Heart right ventricle (tissue), 16 donors: ENCODE data around the gene GOLGA8H. TPM values are rescaled to one million over a fixed set of nuclear protein-coding genes. Genes with fewer than 3 reads are reported as not detected.
A peak's percentile ranks its signal among the peaks of the same experiment; 100 is the strongest.
"Not testable (repeated sequence)": the region's sequence is repeated elsewhere in the genome, so short reads cannot be mapped to it uniquely, and the experiment has no call there.

Experiments used
- ATAC-seq, 8 donors: fragments of 200-7000 bp; cut with Tn5 transposase; one replicate each; pipeline ENCODE4 v1.9.1; 2020; ENCODE audit warnings: mild to moderate bottlenecking in 8 of 8, moderate library complexity in 8 of 8, moderate number of reproducible peaks in 1 of 8
- DNase-seq, 2 donors: peaks; one replicate each; pipeline ENCODE4 v3.0.0-alpha.2; 2020
- H3K27ac ChIP-seq, 10 donors: fragments of 200-600 bp; sonication (generic) in 2 of 10; one replicate each; pipeline versions ENCODE4 v1.5.0 to v1.8.0; 2020 to 2022; ENCODE audit warnings: mild to moderate bottlenecking in 3 of 10
- H3K27me3 ChIP-seq, 7 donors: fragments of 200-600 bp; one replicate each; pipeline ENCODE4 v1.8.0; 2021 to 2022; ENCODE audit warnings: mild to moderate bottlenecking in 2 of 7
- H3K36me3 ChIP-seq, 9 donors: fragments of 200-600 bp; sonication (generic) in 1 of 9; one replicate each; pipeline versions ENCODE4 v1.5.0 to v1.8.0; 2020 to 2022; ENCODE audit warnings: mild to moderate bottlenecking in 2 of 9
- H3K4me1 ChIP-seq, 9 donors: fragments of 200-600 bp; sonication (generic) in 1 of 9; one replicate each; pipeline versions ENCODE4 v1.5.0 to v1.8.0; 2020 to 2022; ENCODE audit warnings: mild to moderate bottlenecking in 4 of 9
- H3K4me3 ChIP-seq, 10 donors: fragments of 200-600 bp; sonication (generic) in 2 of 10; one replicate each; pipeline versions ENCODE4 v1.5.0 to v1.8.0; 2020 to 2022; ENCODE audit warnings: mild to moderate bottlenecking in 7 of 10, moderate library complexity in 2 of 10
- H3K9me3 ChIP-seq, 11 donors: fragments of 200-600 bp in 10 of 11; sonication (generic) in 2 of 11; one replicate each; pipeline versions ENCODE4 v1.5.0 to v1.8.0; 2013 to 2022; ENCODE audit warnings: mild to moderate bottlenecking in 2 of 11, control low read depth in 1 of 11, moderate library complexity in 1 of 11
- CTCF ChIP-seq, 9 donors: fragments of 200-600 bp; sonication (generic) in 2 of 9; IDR thresholded peaks; one replicate each; pipeline versions ENCODE4 v1.5.0 to v1.8.0; 2021 to 2022; ENCODE audit warnings: antibody characterized with exemption in 9 of 9, mild to moderate bottlenecking in 5 of 9, moderate library complexity in 1 of 9
- WGBS, 2 donors: extraction: QIAGEN DNeasy Blood & Tissue Kit; methylation state at CpG; one replicate each; pipeline ENCODE4 v1.1.7; 2013; ENCODE audit warnings: inconsistent platforms in 1 of 2; 5-methylcytosine and 5-hydroxymethylcytosine counted together
- intact Hi-C, 10 donors: fragments of 100-400 bp; cut with DNase I; formaldehyde crosslinking; loops; one replicate each; pipeline versions ENCODE4 v1.11.1 to v1.14.2; 2022
- polyA plus RNA-seq, 2 donors: library from polyadenylated mRNA; stranded (reverse); fragments of 200-250 nt; gene quantifications; one replicate each; pipeline ENCODE4 v1.2.3, GENCODE V29; 2013
- total RNA-seq, 10 donors: library from RNA; stranded (reverse); fragmentation: NEBNext Ultra II Directional in 3 of 10; extraction: Animal tissue kit (Norgen Biotek cat#: 25700) in 3 of 10; gene quantifications; one replicate each; pipeline versions ENCODE4 v1.2.1 to v1.2.4, GENCODE V29; 2021 to 2023
- donor health status: Arrhythmogenic right ventricular cardiomyopathy.
- donor health status: ischemic (EF 13 %, LVEDD 7.1; RV severe dilation, severe dysfunction).
- donor health status: healthy with polysubstance abuse.
- donor health status: DM: no; HTN: yes; CAD: no.
- donor health status: DM: no; HTN: no; CAD: no.
- donor health status: ischemic (EF 25% LVEDD 6.9; RV normal size, moderate dysfunction).
- donor health status: ischemic (EF 25% LVEDD 5.7; RV mildly dilated, moderate dysfunction).
- donor health status: healthy.
- donor health status: DM: yes; HTN: yes; CAD: no.
- donor health status: Ischemic cardiomyopathy.
- donor health status: ischemic (EF 35%, LVEDD 5.7; RV mildly dilated, moderate dysfunction).
- donor health status: nonischemic (EF 11% LVEDD 7.7; RV severe dilation, severe dysfunction).
- donor health status: DM: yes; HTN: yes; CAD: no.
- donor health status: PGD.
- donor health status: ischemic (EF 29% LVEDD 5.4; RV normal size, mild dysfunction).
- donor health status: nonischemic (EF 23%, LVEDD 6.1; RV moderate dilation, normal function).

GOLGA8H gene
- total and polyA plus RNA-seq, 12 donors = 0.14 to 1.8 (median 0.60) TPM; not detected in 2

DNA sequence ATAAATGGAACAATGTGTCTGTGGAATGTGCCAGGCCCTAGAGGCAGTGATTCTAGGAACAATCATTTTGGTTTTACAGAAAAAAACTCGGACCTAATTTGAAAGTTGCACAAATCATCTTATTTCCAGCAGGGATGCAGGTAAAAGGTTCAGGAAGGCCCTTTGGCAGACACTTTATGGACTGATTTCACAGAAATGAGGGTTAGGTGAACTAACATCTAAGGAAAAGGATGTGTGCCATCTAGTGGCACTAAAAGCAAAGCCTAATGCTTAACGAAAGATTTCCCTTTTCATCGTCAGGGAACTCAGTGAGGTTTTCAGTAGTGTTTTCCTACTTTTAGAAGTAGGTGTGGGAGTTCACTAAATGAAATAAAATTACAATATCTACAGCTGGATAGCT lies 17.5 kb downstream of the GOLGA8H start:
- peak in 3 of 9 donors; percentile 24 to 42 (median 32) for TF ChIP-seq CTCF (IDR thresholded peaks at IDR 0.05)
- intact Hi-C loops = not testable (repeated sequence)

DNA sequence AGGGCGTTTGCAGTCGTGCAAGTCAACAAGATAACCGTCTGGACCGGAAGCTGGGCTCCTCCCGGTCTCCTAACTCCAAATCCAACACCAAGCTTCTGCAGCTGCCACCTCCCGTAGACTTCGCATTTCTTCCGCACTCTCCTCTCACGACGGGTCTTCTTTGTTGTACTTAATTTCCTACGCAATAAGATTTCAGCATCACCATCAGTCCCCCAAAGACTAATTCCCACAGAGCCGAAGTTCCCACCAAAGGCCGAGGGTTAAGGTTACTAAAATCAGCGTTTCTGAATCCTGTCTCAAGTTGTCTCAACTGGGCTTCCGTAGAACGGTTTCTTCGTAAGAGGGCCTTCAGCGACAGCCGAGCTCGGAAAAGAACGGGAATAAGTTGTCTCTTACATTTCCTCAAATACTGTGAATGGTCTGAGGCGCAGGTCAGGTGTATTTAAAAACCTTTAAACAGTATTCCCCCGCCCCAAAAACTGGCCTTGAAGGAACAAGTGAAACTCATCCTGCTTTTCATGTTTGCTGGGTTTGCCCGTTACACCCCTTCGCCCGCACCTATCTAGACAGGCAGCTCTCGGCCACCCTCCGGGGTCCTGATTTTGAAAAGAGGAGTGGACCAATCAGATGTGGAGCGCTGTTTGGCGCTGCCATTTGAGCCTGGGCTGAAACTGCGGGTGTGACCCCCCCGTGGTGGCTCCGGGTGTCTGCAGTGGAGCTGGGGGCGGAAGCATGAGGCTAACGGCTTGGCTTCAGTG lies 21.8 kb downstream of the GOLGA8H start, which contains the start of gene ARHGAP11B:
TSS of gene ARHGAP11B (plus strand) at position 693 of the 758 bp plus-strand sequence.
- Histone ChIP-seq H3K4me3 (peak within 1 kb of the TSS; percentile 33 to 71 (median 64)), H3K4me1 (peaks cover 0 to 12% (median 0%) of the 10 kb centered on the region in 9 donors), H3K27ac (peak within 1 kb of the TSS; percentile 86 to 94 (median 90))
- WGBS, 2 donors = 0 to 1% methylated on average over 35 of the region's 35 CpGs
- ATAC-seq (peak; percentile 96 to 99 (median 98)), DNase-seq (peak; percentile 89 to 95)
- intact Hi-C loops, H3K9me3 ChIP-seq, H3K36me3 ChIP-seq, H3K27me3 ChIP-seq: not testable (repeated sequence)

More for the DNA sequence above, 17.5 kb downstream of the GOLGA8H start:
- not testable (repeated sequence) for DNase-seq, H3K9me3 ChIP-seq, H3K27me3 ChIP-seq, H3K4me3 ChIP-seq, H3K27ac ChIP-seq, H3K36me3 ChIP-seq, H3K4me1 ChIP-seq, ATAC-seq
- 0 to 16% methylated on average over 1 to 2 of the region's 3 CpGs for WGBS, 2 donors

GRCh38 chr15:30626194-30626565 lies 22.4 kb downstream of the GOLGA8H start:
- H3K9me3 ChIP-seq, intact Hi-C loops, DNase-seq, H3K36me3 ChIP-seq, H3K27me3 ChIP-seq: not testable (repeated sequence)
- Histone ChIP-seq H3K4me3 (peak overlapping the region; percentile 33 to 71 (median 64)), H3K27ac (peak overlapping the region in 7 of 10 donors; percentile 87 to 94 (median 91)), H3K4me1 (peaks cover 0 to 12% (median 0%) of the 10 kb centered on the region in 9 donors)
- peak in 2 of 8 donors; percentile 10 to 33 for ATAC-seq
- WGBS, 2 donors = 0 to 3% methylated on average over 9 to 12 of the region's 22 CpGs

GRCh38 chr15:30626632-30627031 lies 22.8 kb downstream of the GOLGA8H start:
- peaks cover 0 to 12% (median 0%) of the 10 kb centered on the region in 9 donors for H3K4me1 ChIP-seq
- intact Hi-C loops, H3K9me3 ChIP-seq, DNase-seq, ATAC-seq, H3K36me3 ChIP-seq, H3K27me3 ChIP-seq: not testable (repeated sequence)
- H3K4me3 ChIP-seq = peak overlapping the region; percentile 33 to 71 (median 64)
- whole genome bisulfite sequencing, 2 donors = 1 to 2% methylated on average over 11 to 12 of the region's 20 CpGs
- H3K27ac ChIP-seq = peak overlapping the region in 2 of 10 donors; percentile 89 to 91

DNA sequence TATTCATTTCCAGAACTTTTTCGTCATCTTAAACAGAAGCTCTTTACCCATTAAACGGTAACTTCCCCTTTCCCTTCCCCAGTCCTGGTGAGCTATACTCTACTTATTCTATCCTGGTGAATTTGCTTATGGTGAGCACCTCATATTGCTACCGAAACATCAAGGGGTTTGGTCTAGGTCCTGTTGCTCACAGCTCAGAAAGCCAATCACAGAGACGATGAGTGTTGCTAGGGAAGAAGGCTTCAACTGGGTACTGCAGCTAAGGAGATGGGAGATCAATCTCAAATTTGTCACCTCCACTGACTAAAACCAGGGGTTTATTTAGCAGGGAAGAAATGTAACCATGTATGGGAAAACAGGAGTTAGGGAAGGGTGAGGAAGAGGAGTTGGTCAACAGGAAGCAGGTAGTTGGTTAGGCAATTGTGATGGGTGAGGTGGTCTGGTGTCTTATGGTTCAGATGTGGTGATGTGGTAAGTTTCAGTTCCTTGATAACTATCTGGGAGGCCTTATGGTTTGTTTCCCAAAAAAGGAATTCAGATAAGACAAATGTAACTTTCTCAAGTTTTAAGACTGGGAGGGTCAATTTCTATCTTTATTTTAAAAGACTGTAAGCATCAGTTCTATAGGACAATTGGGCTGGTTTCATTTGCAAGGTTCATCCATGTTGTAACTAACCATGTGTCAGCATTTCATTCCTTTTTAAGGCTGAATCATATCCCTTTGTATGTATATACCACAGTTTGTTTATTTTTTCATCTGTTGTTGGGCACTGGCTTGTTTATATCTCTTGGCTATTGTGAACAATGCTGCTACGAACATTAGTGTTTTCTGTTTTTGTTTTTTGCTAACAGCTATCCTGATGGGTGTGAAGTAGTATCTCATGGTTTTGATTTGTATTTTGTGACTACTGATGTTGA lies 46.4 kb downstream of the GOLGA8H start:
- no peak for TF ChIP-seq CTCF (IDR thresholded peaks at IDR 0.05)
- Histone ChIP-seq H3K36me3 (peaks cover 0 to 28% (median 0%) of the 10 kb centered on the region in 9 donors), H3K9me3 (no peaks in the 10 kb centered on the region), H3K4me1 (peaks cover 0 to 4% (median 0%) of the 10 kb centered on the region in 9 donors), H3K27ac (no peak overlapping the region), H3K4me3 (no peak overlapping the region), H3K27me3 (no peaks in the 10 kb centered on the region)
- intact Hi-C loops = no loop called here
- ATAC-seq (no peak), DNase-seq (no peak)
- WGBS, 2 donors = 91 to 95% methylated on average over 5 of the region's 5 CpGs
